Uterus (tissue), 4 donors: ENCODE results near the gene ATP6AP1. TPM values are rescaled to one million over a fixed set of nuclear protein-coding genes. Genes with fewer than 3 reads are reported as not detected.

Experiments used
- DNase-seq, 2 donors: peaks; one replicate each; pipeline ENCODE4 v3.0.0-alpha.2; 2019 to 2020
- H3K27ac ChIP-seq, 2 donors: fragments of 200-600 bp; sonication (generic); 1 replicate in 1 of 2; 2 replicates in 1 of 2; pipeline ENCODE4 v1.5.1; 2016 to 2018
- H3K27me3 ChIP-seq, 2 donors: fragments of 200-600 bp; sonication (generic); one replicate each; pipeline ENCODE4 v1.5.1; 2018 to 2019; ENCODE audit warnings: control low read depth in 1 of 2
- H3K36me3 ChIP-seq, 2 donors: fragments of 200-600 bp; sonication (generic); one replicate each; pipeline ENCODE4 v1.5.1; 2019; ENCODE audit warnings: control low read depth in 1 of 2
- H3K4me1 ChIP-seq, 2 donors: fragments of 200-600 bp; sonication (generic); one replicate each; pipeline ENCODE4 v1.5.1; 2018 to 2019; ENCODE audit warnings: control low read depth in 1 of 2
- H3K4me3 ChIP-seq, 2 donors: fragments of 200-600 bp; sonication (generic); 1 replicate in 1 of 2; 2 replicates in 1 of 2; pipeline ENCODE4 v1.5.1; 2018 to 2019; ENCODE audit warnings: mild to moderate bottlenecking in 1 of 2
- H3K9me3 ChIP-seq, 2 donors: fragments of 200-600 bp; sonication (generic); one replicate each; pipeline ENCODE4 v1.5.1; 2019; ENCODE audit warnings: control low read depth in 1 of 2
- CTCF ChIP-seq, 4 experiments: fragments of 200-600 bp in 2 of 4; fragments of 450-650 bp in 2 of 4; sonication (generic) in 2 of 4; IDR thresholded peaks; one replicate each; pipeline ENCODE4 v1.5.1; 2016 to 2019; ENCODE audit warnings: antibody characterized with exemption in 4 of 4, mild to moderate bottlenecking in 2 of 4, moderate library complexity in 1 of 4
- POLR2A ChIP-seq, 2 donors: fragments of 450-650 bp; IDR thresholded peaks; one replicate each; pipeline ENCODE4 v1.6.1; 2016; ENCODE audit warnings: antibody characterized with exemption in 2 of 2, mild to moderate bottlenecking in 1 of 2, moderate library complexity in 1 of 2
- intact Hi-C: fragments of 100-400 bp; cut with DNase I; formaldehyde crosslinking; loops from one replicate; pipeline ENCODE4 v1.15.1; 2023; ENCODE audit warnings: low total_unique reads
- total RNA-seq, 4 donors: library from RNA; depleted of rRNA in 3 of 4; stranded (reverse); fragments of >200 nt in 3 of 4; gene quantifications; one replicate each; pipeline versions ENCODE4 v1.1.0 to v1.2.4, GENCODE V29; 2014 to 2023
- donor health status: DM: yes; HTN: yes; CAD: no.

The ATP6AP1 gene
- total RNA-seq, 4 donors from 2014 or later = 5.1 to 71.3 (median 42.1) TPM

GRCh38 chrX:154403192-154403591, 25.3 kb upstream of the ATP6AP1 start:
- TF ChIP-seq POLR2A (IDR thresholded peaks at IDR 0.05) (no peak), CTCF (IDR thresholded peaks at IDR 0.05) (no peak)
- no peak overlapping the region for H3K4me3 ChIP-seq
- intact Hi-C loops = no loop called here
- no peaks in the 10 kb centered on the region for H3K27me3 ChIP-seq
- H3K36me3 ChIP-seq = no peaks in the 10 kb centered on the region
- no peaks in the 10 kb centered on the region for H3K4me1 ChIP-seq
- no peak overlapping the region for H3K27ac ChIP-seq
- no peak for DNase-seq
- H3K9me3 ChIP-seq = no peaks in the 10 kb centered on the region

GRCh38 chrX:154403858-154404257, 24.6 kb upstream of the ATP6AP1 start:
- TF ChIP-seq POLR2A (IDR thresholded peaks at IDR 0.05) (no peak), CTCF (IDR thresholded peaks at IDR 0.05) (no peak)
- H3K4me3 ChIP-seq = no peak overlapping the region
- no peak overlapping the region for H3K27ac ChIP-seq
- no peaks in the 10 kb centered on the region for H3K9me3 ChIP-seq
- no peak for DNase-seq
- intact Hi-C loops = no loop called here
- H3K27me3 ChIP-seq = no peaks in the 10 kb centered on the region
- H3K36me3 ChIP-seq = no peaks in the 10 kb centered on the region
- H3K4me1 ChIP-seq = no peaks in the 10 kb centered on the region

GRCh38 chrX:154404625-154405192, 23.8 kb upstream of the ATP6AP1 start:
- no peaks in the 10 kb centered on the region for H3K4me1 ChIP-seq
- no peaks in the 10 kb centered on the region for H3K36me3 ChIP-seq
- no peak for TF ChIP-seq CTCF (IDR thresholded peaks at IDR 0.05)
- no peak for TF ChIP-seq POLR2A (IDR thresholded peaks at IDR 0.05)
- DNase-seq = no peak
- no peaks in the 10 kb centered on the region for H3K9me3 ChIP-seq
- no peak overlapping the region for H3K27ac ChIP-seq
- H3K4me3 ChIP-seq = no peak overlapping the region
- no peaks in the 10 kb centered on the region for H3K27me3 ChIP-seq
- intact Hi-C loops = no loop called here

GRCh38 chrX:154408659-154409221, 19.7 kb upstream of the ATP6AP1 start:
- no peak overlapping the region for H3K4me3 ChIP-seq
- H3K4me1 ChIP-seq = no peaks in the 10 kb centered on the region
- no peaks in the 10 kb centered on the region for H3K9me3 ChIP-seq
- H3K36me3 ChIP-seq = no peaks in the 10 kb centered on the region
- DNase-seq = no peak
- H3K27ac ChIP-seq = peak overlapping the region; percentile 50 to 65
- intact Hi-C loops = no loop called here
- no peaks in the 10 kb centered on the region for H3K27me3 ChIP-seq
- TF ChIP-seq CTCF (IDR thresholded peaks at IDR 0.05) (no peak), POLR2A (IDR thresholded peaks at IDR 0.05) (no peak)

- H3K36me3 ChIP-seq = no peaks in the 10 kb centered on the region
- DNase-seq = peak; percentile 79 to 85
- intact Hi-C loops = no loop called here
- H3K9me3 ChIP-seq = no peaks in the 10 kb centered on the region
- peak within 1 kb of the TSS; percentile 50 to 65 for H3K27ac ChIP-seq
- no peaks in the 10 kb centered on the region for H3K27me3 ChIP-seq
- no peak for TF ChIP-seq CTCF (IDR thresholded peaks at IDR 0.05)
- peak in 1 of 2 donors; percentile 32 for TF ChIP-seq POLR2A (IDR thresholded peaks at IDR 0.05)
- no peak within 1 kb of the TSS for H3K4me3 ChIP-seq
- no peaks in the 10 kb centered on the region for H3K4me1 ChIP-seq
Measured at GRCh38 chrX:154409222-154409871, 19.1 kb upstream of the ATP6AP1 start, which contains the start of gene DNASE1L1. Gene DNASE1L1 (minus strand): TSS chrX:154409254. CDS start chrX:154405568, 3,686 bp downstream.
